ENCODE data around the gene ATP5IF1. TPM values are rescaled to one million over a fixed set of nuclear protein-coding genes. Genes with fewer than 3 reads are reported as not detected.

The ATP5IF1 gene
- total RNA-seq, 1 donor from 2014 or later, result 144 TPM

GRCh38 chr1:28272215-28272852, 36.4 kb downstream of the ATP5IF1 start:
- H3K4me1 Mint-ChIP-seq (ENCODE audit: unreplicated experiment), result peaks cover 7% of the 10 kb centered on the region
- H3K27me3 Mint-ChIP-seq, result no peaks in the 10 kb centered on the region
- no peaks in the 10 kb centered on the region for H3K9me3 Mint-ChIP-seq
- no peak overlapping the region for H3K4me3 Mint-ChIP-seq
- peaks cover 5% of the 10 kb centered on the region for H3K36me3 Mint-ChIP-seq
- no peak for DNase-seq (ENCODE audit: extremely low spot score, unreplicated experiment)
- no peak overlapping the region for H3K27ac Mint-ChIP-seq
- no peak for TF ChIP-seq CTCF (conservative IDR thresholded peaks at IDR 0.05)

- Mint-ChIP-seq H3K4me3 (no peak overlapping the region), H3K36me3 (peaks cover 12% of the 10 kb centered on the region), H3K27ac (no peak overlapping the region), H3K4me1 (ENCODE audit: unreplicated experiment) (no peaks in the 10 kb centered on the region), H3K27me3 (no peaks in the 10 kb centered on the region), H3K9me3 (no peaks in the 10 kb centered on the region)
- TF ChIP-seq CTCF (conservative IDR thresholded peaks at IDR 0.05), result no peak
- no peak for DNase-seq (ENCODE audit: extremely low spot score, unreplicated experiment)
These were observed 37.4 kb downstream of the ATP5IF1 start for GRCh38 chr1:28273216-28273860.

GRCh38 chr1:28278763-28279162, 42.8 kb downstream of the ATP5IF1 start:
- H3K27me3 Mint-ChIP-seq, result no peaks in the 10 kb centered on the region
- TF ChIP-seq CTCF (conservative IDR thresholded peaks at IDR 0.05), result no peak
- no peak for DNase-seq (ENCODE audit: extremely low spot score, unreplicated experiment)
- H3K27ac Mint-ChIP-seq, result no peak overlapping the region
- peaks cover 18% of the 10 kb centered on the region for H3K36me3 Mint-ChIP-seq
- H3K4me3 Mint-ChIP-seq, result no peak overlapping the region
- H3K9me3 Mint-ChIP-seq, result no peaks in the 10 kb centered on the region
- no peaks in the 10 kb centered on the region for H3K4me1 Mint-ChIP-seq (ENCODE audit: unreplicated experiment)

- H3K4me1 Mint-ChIP-seq (ENCODE audit: unreplicated experiment), result no peaks in the 10 kb centered on the region
- no peak overlapping the region for H3K27ac Mint-ChIP-seq
- H3K36me3 Mint-ChIP-seq, result peaks cover 18% of the 10 kb centered on the region
These were observed 43.8 kb downstream of the ATP5IF1 start for GRCh38 chr1:28279721-28280120.

GRCh38 chr1:28280501-28280900, 44.6 kb downstream of the ATP5IF1 start:
- TF ChIP-seq CTCF (conservative IDR thresholded peaks at IDR 0.05), result no peak
- Mint-ChIP-seq H3K4me3 (no peak overlapping the region), H3K9me3 (no peaks in the 10 kb centered on the region), H3K36me3 (peaks cover 14% of the 10 kb centered on the region), H3K27ac (no peak overlapping the region), H3K4me1 (ENCODE audit: unreplicated experiment) (no peaks in the 10 kb centered on the region), H3K27me3 (no peaks in the 10 kb centered on the region)
- no peak for DNase-seq (ENCODE audit: extremely low spot score, unreplicated experiment)

More at GRCh38 chr1:28279721-28280120, 43.8 kb downstream of the ATP5IF1 start:
- no peak overlapping the region for H3K4me3 Mint-ChIP-seq
- H3K9me3 Mint-ChIP-seq, result no peaks in the 10 kb centered on the region
- no peak for DNase-seq (ENCODE audit: extremely low spot score, unreplicated experiment)
- TF ChIP-seq CTCF (conservative IDR thresholded peaks at IDR 0.05), result no peak
- H3K27me3 Mint-ChIP-seq, result no peaks in the 10 kb centered on the region

Measured in type B pancreatic cell (in vitro differentiated cells).